HCT116 (cell line): ENCODE data around the gene PSME3IP1. TPM values are rescaled to one million over a fixed set of nuclear protein-coding genes. Genes with fewer than 3 reads are reported as not detected.

ENCODE experiments used
- ATAC-seq: fragments of 200-7000 bp; cut with Tn5 transposase; 2 replicates; pipeline ENCODE4 v1.9.1; 2020; ENCODE audit warnings: mild to moderate bottlenecking, moderate library complexity
- BruUV-seq: library from RNA; stranded (reverse); fragments of 400-500 nt; replicated peaks from 2 replicates; lab custom pipeline; 2021; lab: Mats Ljungman, UMichigan
- CTCF ChIA-PET: fragments of 300-600 bp; sonication (Branson Sonifier 250); formaldehyde crosslinking; loops from one replicate; lab custom pipeline; 2021; ENCODE audit warnings: antibody characterized with exemption; lab: Charles Lee
- POLR2A ChIA-PET: fragments of 300-600, 350-600 bp; sonication (Branson Sonifier 250); formaldehyde crosslinking; loops from one replicate; lab custom pipeline; 2021; ENCODE audit warnings: antibody characterized with exemption; lab: Charles Lee
- RAD21 ChIA-PET, 2 experiments: fragments of 300-600 bp; sonication (Branson Sonifier 250); formaldehyde crosslinking; loops; one replicate each; lab custom pipeline; 2023; ENCODE audit warnings: low total read pairs in 2 of 2; ENCODE audit not compliant: uncharacterized antibody in 2 of 2, unreplicated experiment in 2 of 2, low non-redundant PET in 1 of 2; lab: Charles Lee
- DNase-seq: peaks from one replicate; pipeline ENCODE4 v3.0.0-alpha.2; 2010; ENCODE audit warnings: low read depth, low spot score
- H2AFZ ChIP-seq: fragments of 200-600 bp; shearing (Covaris generic), sonication (generic); 2 replicates; pipeline ENCODE4 v1.6.1; 2017; ENCODE audit warnings: low read depth, mixed run types, mixed read lengths, antibody characterized with exemption, low read length; ENCODE audit not compliant: poor library complexity, severe bottlenecking
- H3K27ac ChIP-seq: 2 replicates; pipeline ENCODE4 v1.5.1; 2012; ENCODE audit warnings: low read depth, low read length
- H3K27me3 ChIP-seq: fragments of 200-600 bp; sonication (generic); 2 replicates; pipeline ENCODE4 v1.6.1; 2016; ENCODE audit warnings: mixed run types, low read length, mixed read lengths; ENCODE audit not compliant: insufficient read depth
- H3K36me3 ChIP-seq, 2 experiments: fragments of 200-500 bp in 1 of 2; fragments of 200-600 bp in 1 of 2; sonication (Bioruptor generic) in 1 of 2; sonication (generic) in 1 of 2; 2 replicates each; pipeline versions ENCODE4 v1.5.1 to v1.6.1; 2014 to 2016; ENCODE audit warnings: low read length in 2 of 2, inconsistent platforms in 1 of 2, mixed read lengths in 1 of 2, mixed run types in 1 of 2; ENCODE audit not compliant: insufficient read depth in 2 of 2, control insufficient read depth in 1 of 2
- H3K4me1 ChIP-seq, 2 experiments: fragments of 200-600 bp in 1 of 2; sonication (generic) in 1 of 2; 2 replicates each; pipeline versions ENCODE4 v1.5.1 to v1.6.1; 2012 to 2017; ENCODE audit warnings: low read length in 2 of 2, inconsistent platforms in 1 of 2, mild to moderate bottlenecking in 1 of 2, mixed read lengths in 1 of 2, mixed run types in 1 of 2, moderate library complexity in 1 of 2; ENCODE audit not compliant: insufficient read depth in 2 of 2, control insufficient read depth in 1 of 2
- H3K4me2 ChIP-seq: fragments of 200-600 bp; sonication (generic); 2 replicates; pipeline ENCODE4 v1.6.1; 2017; ENCODE audit warnings: mixed run types, low read length, mixed read lengths
- H3K4me3 ChIP-seq, 2 experiments: fragments of 200-600 bp in 1 of 2; sonication (generic) in 1 of 2; replicated peaks in 1 of 2; 2 replicates each; pipeline ENCODE4 v1.5.1; 2011 to 2016; ENCODE audit warnings: low read length in 2 of 2, control low read depth in 1 of 2, low read depth in 1 of 2, mild to moderate bottlenecking in 1 of 2, mixed read lengths in 1 of 2, mixed run types in 1 of 2
- H3K79me2 ChIP-seq: fragments of 200-600 bp; sonication (generic); 2 replicates; pipeline ENCODE4 v1.6.1; 2017; ENCODE audit warnings: mild to moderate bottlenecking, mixed run types, low read length, moderate library complexity, mixed read lengths; ENCODE audit not compliant: insufficient read depth
- H3K9ac ChIP-seq: fragments of 200-600 bp; sonication (generic); 2 replicates; pipeline ENCODE4 v1.6.1; 2016; ENCODE audit warnings: low read length, mixed read lengths
- H3K9me2 ChIP-seq: fragments of 200-600 bp; sonication (generic), shearing (Covaris generic); 2 replicates; pipeline ENCODE4 v1.6.1; 2017; ENCODE audit warnings: mixed run types, mild to moderate bottlenecking, moderate library complexity; ENCODE audit not compliant: insufficient read depth
- H3K9me3 ChIP-seq, 2 experiments: fragments of 200-500 bp in 1 of 2; fragments of 200-600 bp in 1 of 2; sonication (Bioruptor generic) in 1 of 2; sonication (generic) in 1 of 2; 2 replicates each; pipeline ENCODE4 v1.6.1; 2014 to 2017; ENCODE audit warnings: low read length in 2 of 2, mixed read lengths in 2 of 2, inconsistent platforms in 1 of 2, low read depth in 1 of 2, mild to moderate bottlenecking in 1 of 2, mixed run types in 1 of 2, moderate library complexity in 1 of 2; ENCODE audit not compliant: control insufficient read depth in 1 of 2, insufficient read depth in 1 of 2
- H4K20me1 ChIP-seq: fragments of 200-600 bp; sonication (generic), shearing (Covaris generic); 2 replicates; pipeline ENCODE4 v1.6.1; 2017; ENCODE audit warnings: mixed run types, mild to moderate bottlenecking, moderate library complexity; ENCODE audit not compliant: insufficient read depth
- CBX3 ChIP-seq: IDR thresholded peaks from 2 replicates; pipeline ENCODE4 v1.6.1; 2012; ENCODE audit warnings: low read depth
- FOSL1 ChIP-seq: IDR thresholded peaks from 2 replicates; pipeline ENCODE4 v1.6.1; 2012; ENCODE audit warnings: low read depth
- POLR2A ChIP-seq: IDR thresholded peaks from 2 replicates; pipeline ENCODE4 v1.7.0; 2011; ENCODE audit warnings: borderline replicate concordance; ENCODE audit not compliant: insufficient read depth, insufficient read length; ENCODE audit errors: extremely low read depth
- POLR2AphosphoS5 ChIP-seq: IDR thresholded peaks from 2 replicates; pipeline ENCODE4 v1.6.1; 2011; ENCODE audit warnings: mild to moderate bottlenecking, low read depth, low read length, moderate library complexity
- REST ChIP-seq: IDR thresholded peaks from 2 replicates; pipeline ENCODE4 v1.6.1; 2012; ENCODE audit warnings: low read depth
- YY1 ChIP-seq: IDR thresholded peaks from 2 replicates; pipeline ENCODE4 v1.6.1; 2011; ENCODE audit warnings: low read length, low read depth, moderate library complexity, mild to moderate bottlenecking; ENCODE audit not compliant: insufficient replicate concordance; ENCODE audit errors: extremely low read depth
- intact Hi-C: fragments of 100-400 bp; cut with micrococcal nuclease; formaldehyde crosslinking; loops from 2 replicates; pipeline ENCODE4 v1.10.0; 2022
- total RNA-seq: library from RNA; stranded (reverse); gene quantifications from one replicate; pipeline ENCODE4 v1.2.1, GENCODE V29; 2021; ENCODE audit not compliant: unreplicated experiment
- TF ChIP-seq, protein P1 (sequence below), 3 experiments: fragments of 200-600 bp in 1 of 3; sonication (generic) in 1 of 3; IDR thresholded peaks in 2 of 3; conservative IDR thresholded peaks in 1 of 3; 2 replicates each; pipeline ENCODE4 v1.5.1; 2012 to 2017; ENCODE audit warnings: low read depth in 2 of 3, low read length in 2 of 3, antibody characterized with exemption in 1 of 3, borderline replicate concordance in 1 of 3, control low read depth in 1 of 3, mild to moderate bottlenecking in 1 of 3, mixed read lengths in 1 of 3, mixed run types in 1 of 3, moderate library complexity in 1 of 3; ENCODE audit not compliant: insufficient read depth in 1 of 3
- TF ChIP-seq, protein P2 (sequence below): IDR thresholded peaks from 2 replicates; pipeline ENCODE4 v1.6.1; 2012

The PSME3IP1 gene
- total RNA-seq, 1 experiment from 2014 or later = 88.5 TPM

DNA sequence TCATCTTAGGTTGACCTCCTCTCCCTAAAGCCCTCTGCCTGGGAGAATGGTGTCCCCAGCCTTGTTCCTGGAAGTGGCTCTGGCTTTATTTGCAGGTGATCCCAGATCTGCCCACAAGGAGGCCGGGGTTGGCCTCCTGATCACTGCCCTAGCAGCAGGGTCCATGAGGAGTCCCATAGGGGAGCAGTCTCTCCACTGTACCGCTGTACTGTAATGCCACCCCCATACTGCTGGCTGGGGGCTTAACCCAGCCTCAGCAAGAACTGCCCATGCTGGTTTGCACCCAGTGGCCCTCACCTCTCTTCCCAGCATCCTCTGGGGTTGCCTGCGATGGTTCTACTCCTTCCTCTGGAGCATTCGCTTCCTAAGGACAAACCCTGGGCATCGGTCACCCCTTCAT, 39.1 kb downstream of the PSME3IP1 start:
- Histone ChIP-seq H3K36me3 (no peaks in the 10 kb centered on the region), H3K4me1 (no peaks in the 10 kb centered on the region), H3K9me3 (no peaks in the 10 kb centered on the region), H3K9me2 (no peaks in the 10 kb centered on the region), H3K27me3 (no peaks in the 10 kb centered on the region), H2AFZ (no peak overlapping the region), H3K9ac (no peak overlapping the region), H3K4me2 (no peak overlapping the region), H3K79me2 (no peaks in the 10 kb centered on the region), H3K4me3 (no peak overlapping the region), H4K20me1 (no peaks in the 10 kb centered on the region), H3K27ac (no peak overlapping the region)
- ChIA-PET POLR2A (no interaction called here), RAD21 (no interaction called here), CTCF (no interaction called here)
- TF ChIP-seq POLR2A = no peak
- TF ChIP-seq FOSL1 = no peak
- TF ChIP-seq, protein P1, sequence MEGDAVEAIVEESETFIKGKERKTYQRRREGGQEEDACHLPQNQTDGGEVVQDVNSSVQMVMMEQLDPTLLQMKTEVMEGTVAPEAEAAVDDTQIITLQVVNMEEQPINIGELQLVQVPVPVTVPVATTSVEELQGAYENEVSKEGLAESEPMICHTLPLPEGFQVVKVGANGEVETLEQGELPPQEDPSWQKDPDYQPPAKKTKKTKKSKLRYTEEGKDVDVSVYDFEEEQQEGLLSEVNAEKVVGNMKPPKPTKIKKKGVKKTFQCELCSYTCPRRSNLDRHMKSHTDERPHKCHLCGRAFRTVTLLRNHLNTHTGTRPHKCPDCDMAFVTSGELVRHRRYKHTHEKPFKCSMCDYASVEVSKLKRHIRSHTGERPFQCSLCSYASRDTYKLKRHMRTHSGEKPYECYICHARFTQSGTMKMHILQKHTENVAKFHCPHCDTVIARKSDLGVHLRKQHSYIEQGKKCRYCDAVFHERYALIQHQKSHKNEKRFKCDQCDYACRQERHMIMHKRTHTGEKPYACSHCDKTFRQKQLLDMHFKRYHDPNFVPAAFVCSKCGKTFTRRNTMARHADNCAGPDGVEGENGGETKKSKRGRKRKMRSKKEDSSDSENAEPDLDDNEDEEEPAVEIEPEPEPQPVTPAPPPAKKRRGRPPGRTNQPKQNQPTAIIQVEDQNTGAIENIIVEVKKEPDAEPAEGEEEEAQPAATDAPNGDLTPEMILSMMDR (IDR thresholded peaks at IDR 0.05 in 2 of 3, conservative IDR thresholded peaks at IDR 0.05 in 1 of 3; ENCODE audit: borderline replicate concordance in 1 of 3, insufficient read depth in 1 of 3, low read depth in 2 of 3, low read length in 2 of 3) = peak in 2 of 3 experiments; percentile 36 to 52; a peak in 3 of 6 replicates
- TF ChIP-seq REST = no peak
- no peak for TF ChIP-seq YY1
- TF ChIP-seq CBX3 = no peak
- TF ChIP-seq POLR2AphosphoS5 = no peak
- TF ChIP-seq, protein P2, sequence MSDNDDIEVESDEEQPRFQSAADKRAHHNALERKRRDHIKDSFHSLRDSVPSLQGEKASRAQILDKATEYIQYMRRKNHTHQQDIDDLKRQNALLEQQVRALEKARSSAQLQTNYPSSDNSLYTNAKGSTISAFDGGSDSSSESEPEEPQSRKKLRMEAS = no peak
- intact Hi-C loops = no loop called here
- BruUV-seq = no TSS peak
- peak; percentile 80 for ATAC-seq
- DNase-seq = no peak
